GM18951 (cell line): Measurements from ENCODE around the gene CECR2.

Experiments
- POLR2A ChIP-seq: IDR thresholded peaks from 4 replicates; pipeline ENCODE4 v1.6.1; 2011; ENCODE audit warnings: mild to moderate bottlenecking; ENCODE audit not compliant: insufficient read length, insufficient read depth; ENCODE audit errors: extremely low read depth
- in situ Hi-C: fragments of 300-500 bp; cut with MboI; formaldehyde crosslinking; loops from one replicate; pipeline ENCODE4 v1.12.0; 2022; ENCODE audit warnings: low sequenced_read_pairs, mixed read lengths, inconsistent platforms; ENCODE audit not compliant: unreplicated experiment

Gene CECR2

GRCh38 chr22:17470880-17471500, 101.7 kb downstream of the CECR2 start:
- TF ChIP-seq POLR2A: no peak
- in situ Hi-C loops: no loop called here

DNA sequence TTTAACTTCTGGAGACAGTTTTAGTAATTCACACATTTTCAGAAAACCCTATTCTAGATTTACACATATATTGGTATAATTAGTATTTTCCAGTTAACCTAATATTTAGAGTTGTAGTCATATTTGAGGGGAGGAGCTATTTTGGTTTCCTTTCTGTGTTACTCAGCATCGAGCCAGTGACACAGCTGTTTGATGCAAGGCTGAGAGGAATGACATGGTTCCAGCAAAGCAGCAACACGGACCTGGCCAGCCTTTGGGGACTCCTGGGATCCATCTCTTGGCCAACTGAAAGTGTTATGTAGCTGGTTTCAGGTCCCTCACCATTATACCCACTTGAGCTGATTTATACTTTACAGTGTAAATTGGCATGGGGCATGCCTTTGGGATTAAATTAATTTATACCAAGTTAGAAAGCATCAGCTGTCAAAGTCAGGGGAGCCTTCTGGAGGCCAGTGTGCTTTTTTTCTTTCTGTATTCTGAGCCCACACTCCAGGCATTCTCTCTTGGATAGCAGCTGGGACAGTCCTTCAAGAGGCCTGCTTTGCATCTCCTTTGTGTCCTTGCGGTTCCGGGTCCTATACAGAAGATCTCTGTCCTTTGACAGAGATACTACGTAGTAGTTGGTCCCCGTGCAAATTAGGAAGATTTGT, 102.8 kb downstream of the CECR2 start:
- no peak for TF ChIP-seq POLR2A
- in situ Hi-C loops: no loop called here

DNA sequence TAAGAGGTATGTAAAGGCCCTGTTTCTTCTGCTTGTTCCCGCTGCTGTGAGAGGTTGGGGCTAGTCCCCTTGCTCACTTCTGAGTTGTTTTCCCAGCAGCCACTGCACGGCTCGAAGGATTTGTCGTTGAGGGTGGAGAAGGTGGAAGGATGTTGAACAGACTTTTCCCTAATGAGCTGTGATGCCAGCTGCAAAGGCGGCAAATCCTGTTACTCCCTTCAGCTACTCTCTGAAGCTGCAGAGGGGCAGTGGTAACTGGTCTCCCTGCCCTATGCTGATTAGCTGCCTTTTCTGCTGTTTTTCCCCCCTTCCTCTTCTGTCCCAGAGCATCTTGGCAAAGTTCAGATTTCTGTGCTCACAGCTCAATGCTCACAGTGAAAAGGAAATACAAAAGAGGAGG, 103.7 kb downstream of the CECR2 start:
- in situ Hi-C loops: no loop called here
- TF ChIP-seq POLR2A: no peak

GRCh38 chr22:17475318-17476230, 106.3 kb downstream of the CECR2 start:
- no peak for TF ChIP-seq POLR2A
- in situ Hi-C loops: no loop called here

- no peak for TF ChIP-seq POLR2A
- in situ Hi-C loops: no loop called here
These were observed 107.6 kb downstream of the CECR2 start for GRCh38 chr22:17476838-17477237.

- in situ Hi-C loops: no loop called here
- TF ChIP-seq POLR2A: no peak
These were observed 108.2 kb downstream of the CECR2 start for GRCh38 chr22:17477391-17477833.

GRCh38 chr22:17479135-17479534, 109.9 kb downstream of the CECR2 start:
- TF ChIP-seq POLR2A: no peak
- in situ Hi-C loops: no loop called here

DNA sequence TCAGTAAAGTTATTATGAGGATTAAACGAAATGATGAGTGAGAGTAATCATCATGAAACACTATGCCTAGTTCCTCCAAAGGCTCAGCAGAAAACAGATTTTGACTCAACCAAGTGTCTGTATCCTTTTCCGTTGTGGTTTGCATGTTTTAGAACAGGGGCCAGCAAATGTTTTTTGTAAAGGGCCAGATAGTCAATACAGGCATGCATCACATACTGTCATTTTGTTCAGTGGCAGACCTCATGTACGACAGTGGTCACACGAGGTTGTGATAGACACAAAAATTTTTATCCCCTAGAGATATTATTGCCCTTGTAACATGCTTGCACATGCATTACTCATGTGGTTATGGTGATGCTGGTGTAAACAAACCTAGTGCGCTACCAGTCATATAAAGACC, 112.2 kb downstream of the CECR2 start:
- in situ Hi-C loops: no loop called here
- no peak for TF ChIP-seq POLR2A

- in situ Hi-C loops: no loop called here
- TF ChIP-seq POLR2A: no peak
These were observed 114.6 kb downstream of the CECR2 start for GRCh38 chr22:17483688-17484372.

GRCh38 chr22:17484608-17485007, 115.3 kb downstream of the CECR2 start:
- TF ChIP-seq POLR2A: no peak
- in situ Hi-C loops: no loop called here

GRCh38 chr22:17486313-17486712, 117.1 kb downstream of the CECR2 start:
- in situ Hi-C loops: no loop called here
- no peak for TF ChIP-seq POLR2A

- in situ Hi-C loops: no loop called here
- no peak for TF ChIP-seq POLR2A
These were observed 117.5 kb downstream of the CECR2 start for GRCh38 chr22:17486719-17487118.

DNA sequence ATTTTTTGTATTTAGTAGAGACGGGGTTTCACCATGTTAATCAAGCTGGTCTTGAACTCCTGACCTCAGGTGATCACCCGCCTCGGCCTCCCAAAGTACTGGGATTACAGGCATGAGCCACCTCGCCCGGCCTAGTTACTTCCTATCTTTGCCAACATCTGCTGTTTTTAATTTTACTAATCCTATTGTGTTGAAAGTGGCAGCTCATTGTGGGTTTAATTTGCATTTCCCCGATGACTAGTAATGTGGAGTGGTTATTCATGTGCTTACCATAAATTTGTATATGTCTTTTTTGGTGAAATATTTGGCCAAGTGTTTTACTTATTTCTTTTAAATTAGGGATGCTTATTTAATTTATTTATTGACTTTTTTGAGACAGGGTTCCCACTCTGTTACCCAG, 119.8 kb downstream of the CECR2 start:
- no peak for TF ChIP-seq POLR2A
- in situ Hi-C loops: no loop called here
